B cell (primary cell): ENCODE data around the gene HOXC13. TPM values are rescaled to one million over a fixed set of nuclear protein-coding genes. Genes with fewer than 3 reads are reported as not detected.

Experiments used
- ATAC-seq: fragments of 200-7000 bp; cut with Tn5 transposase; one replicate; pipeline ENCODE4 v1.10.0; 2021; ENCODE audit warnings: low read depth, mild to moderate bottlenecking, moderate number of reproducible peaks, moderate library complexity
- CTCF ChIA-PET: fragments of 350-600 bp; sonication (Branson Sonifier 250); formaldehyde crosslinking; loops from one replicate; lab custom pipeline; 2021; ENCODE audit warnings: antibody characterized with exemption, inconsistent platforms; lab: Charles Lee
- POLR2A ChIA-PET: fragments of 350-600 bp; sonication (Branson Sonifier 250); formaldehyde crosslinking; loops from one replicate; lab custom pipeline; 2021; ENCODE audit warnings: antibody characterized with exemption; lab: Charles Lee
- DNase-seq: peaks from one replicate; pipeline ENCODE4 v3.0.0; 2013
- H2AFZ ChIP-seq: 2 replicates; pipeline ENCODE4 v1.6.1; 2012; ENCODE audit warnings: mild to moderate bottlenecking, low read depth, low read length; ENCODE audit not compliant: insufficient read depth, poor library complexity, severe bottlenecking
- H3K27ac ChIP-seq, 2 donors: 1 replicate in 1 of 2; 2 replicates in 1 of 2; pipeline ENCODE4 v1.5.1; 2012 to 2013; ENCODE audit warnings: low read length in 2 of 2, mild to moderate bottlenecking in 2 of 2, moderate library complexity in 1 of 2
- H3K27me3 ChIP-seq, 4 experiments: fragments of 200-600 bp in 1 of 4; sonication (generic) in 1 of 4; replicated peaks in 1 of 4; 1 replicate in 2 of 4; 2 replicates in 2 of 4; pipeline versions ENCODE4 v1.6.1 to v1.7.0; 2013 to 2016; ENCODE audit warnings: low read length in 3 of 4, mild to moderate bottlenecking in 2 of 4, mixed read lengths in 1 of 4, moderate library complexity in 1 of 4; ENCODE audit not compliant: insufficient read depth in 4 of 4, control insufficient read depth in 3 of 4; ENCODE audit errors: control extremely low read depth in 1 of 4
- H3K36me3 ChIP-seq, 2 experiments: replicated peaks in 1 of 2; 1 replicate in 1 of 2; 2 replicates in 1 of 2; pipeline versions ENCODE4 v1.6.1 to v1.7.1; 2013; ENCODE audit warnings: low read length in 1 of 2; ENCODE audit not compliant: insufficient read depth in 2 of 2, control insufficient read depth in 1 of 2; ENCODE audit errors: control extremely low read depth in 1 of 2, extremely low read depth in 1 of 2
- H3K4me1 ChIP-seq, 2 donors: fragments of 200-600 bp in 1 of 2; sonication (generic) in 1 of 2; 1 replicate in 1 of 2; 2 replicates in 1 of 2; pipeline versions ENCODE4 v1.5.1 to v1.6.1; 2013 to 2017; ENCODE audit warnings: low read length in 2 of 2; ENCODE audit not compliant: control insufficient read depth in 2 of 2, insufficient read depth in 2 of 2
- H3K4me2 ChIP-seq: replicated peaks from 2 replicates; pipeline ENCODE3; 2012; ENCODE audit warnings: mild to moderate bottlenecking, low read depth, low read length; ENCODE audit not compliant: poor library complexity, severe bottlenecking
- H3K4me3 ChIP-seq, 5 experiments: fragments of 200-600 bp in 1 of 5; sonication (generic) in 1 of 5; 1 replicate in 3 of 5; 2 replicates in 2 of 5; pipeline versions ENCODE4 v1.5.1 to v1.7.0; 2011 to 2016; ENCODE audit warnings: low read length in 4 of 5, mild to moderate bottlenecking in 4 of 5, low read depth in 2 of 5, control low read depth in 1 of 5, moderate library complexity in 1 of 5; ENCODE audit not compliant: insufficient read depth in 1 of 5; ENCODE audit errors: control extremely low read depth in 1 of 5, extremely low read depth in 1 of 5
- H3K79me2 ChIP-seq: fragments of 200-600 bp; sonication (generic); one replicate; pipeline ENCODE4 v1.6.0; 2016; ENCODE audit warnings: low read length; ENCODE audit not compliant: control insufficient read depth, insufficient read depth
- H3K9ac ChIP-seq: fragments of 200-600 bp; sonication (generic); 2 replicates; pipeline ENCODE4 v1.6.1; 2017; ENCODE audit warnings: mild to moderate bottlenecking, low read length, moderate library complexity
- H3K9me3 ChIP-seq, 3 donors: one replicate each; pipeline versions ENCODE4 v1.6.1 to v1.7.1; 2013; ENCODE audit warnings: low read length in 2 of 3; ENCODE audit not compliant: control insufficient read depth in 2 of 3, insufficient read depth in 1 of 3; ENCODE audit errors: control extremely low read depth in 1 of 3
- H4K20me1 ChIP-seq: 2 replicates; pipeline ENCODE4 v1.6.0; 2012; ENCODE audit warnings: mild to moderate bottlenecking, low read length; ENCODE audit not compliant: insufficient read depth, control insufficient read depth, poor library complexity, severe bottlenecking
- H3K27ac Mint-ChIP-seq: one replicate; pipeline ENCODE4 v1.8.0; 2021; ENCODE audit warnings: mixed read lengths
- H3K27me3 Mint-ChIP-seq: one replicate; pipeline ENCODE4 v1.8.0; 2021; ENCODE audit warnings: mixed read lengths
- H3K4me1 Mint-ChIP-seq: one replicate; pipeline ENCODE4 v1.8.0; 2021; ENCODE audit warnings: mixed read lengths
- H3K4me3 Mint-ChIP-seq: one replicate; pipeline ENCODE4 v1.8.0; 2021; ENCODE audit warnings: mixed read lengths
- H3K9me3 Mint-ChIP-seq: one replicate; pipeline ENCODE4 v1.8.0; 2022; ENCODE audit warnings: mixed read lengths; ENCODE audit not compliant: insufficient read depth
- EZH2 ChIP-seq: IDR thresholded peaks from 2 replicates; pipeline ENCODE4 v1.6.1; 2012; ENCODE audit warnings: borderline replicate concordance, low read depth, mild to moderate bottlenecking, moderate library complexity, low read length; ENCODE audit not compliant: insufficient read depth, poor library complexity, severe bottlenecking
- WGBS: methylation state at CpG from one replicate; pipeline ENCODE4 v1.1.5; 2013; ENCODE audit warnings: missing lambda C conversion rate; ENCODE audit not compliant: insufficient coverage; 5-methylcytosine and 5-hydroxymethylcytosine counted together
- intact Hi-C: fragments of 100-400 bp; cut with micrococcal nuclease; formaldehyde crosslinking; loops from one replicate; pipeline ENCODE4 v1.10.0; 2022
- polyA plus RNA-seq: library from polyadenylated mRNA; depleted of rRNA; stranded (reverse); fragments of >200 nt; gene quantifications from 2 replicates; pipeline ENCODE4 v1.2.3, GENCODE V29; 2012
- small RNA-seq: library from RNA; depleted of rRNA; stranded (forward); fragments of <200 nt; gene quantifications from one replicate; pipeline ENCODE3, GENCODE V24; 2012; ENCODE audit warnings: low replicate concordance, low read depth; ENCODE audit not compliant: insufficient read length
- total RNA-seq, 2 donors: library from RNA; stranded (reverse); fragments of 120-200 nt in 1 of 2; gene quantifications; 1 replicate in 1 of 2; 2 replicates in 1 of 2; pipeline versions ENCODE4 v1.2.3 to v1.2.4, GENCODE V29; 2013 to 2022
- TF ChIP-seq, protein P1 (sequence below): fragments of 200-600 bp; IDR thresholded peaks from one replicate; pipeline ENCODE4 v1.8.0; 2022; ENCODE audit warnings: antibody characterized with exemption, mild to moderate bottlenecking

Gene HOXC13
- total and polyA plus RNA-seq, 2 donors (not counting 1 experiment from before 2014, with no cell fraction given) = not detected

DNA sequence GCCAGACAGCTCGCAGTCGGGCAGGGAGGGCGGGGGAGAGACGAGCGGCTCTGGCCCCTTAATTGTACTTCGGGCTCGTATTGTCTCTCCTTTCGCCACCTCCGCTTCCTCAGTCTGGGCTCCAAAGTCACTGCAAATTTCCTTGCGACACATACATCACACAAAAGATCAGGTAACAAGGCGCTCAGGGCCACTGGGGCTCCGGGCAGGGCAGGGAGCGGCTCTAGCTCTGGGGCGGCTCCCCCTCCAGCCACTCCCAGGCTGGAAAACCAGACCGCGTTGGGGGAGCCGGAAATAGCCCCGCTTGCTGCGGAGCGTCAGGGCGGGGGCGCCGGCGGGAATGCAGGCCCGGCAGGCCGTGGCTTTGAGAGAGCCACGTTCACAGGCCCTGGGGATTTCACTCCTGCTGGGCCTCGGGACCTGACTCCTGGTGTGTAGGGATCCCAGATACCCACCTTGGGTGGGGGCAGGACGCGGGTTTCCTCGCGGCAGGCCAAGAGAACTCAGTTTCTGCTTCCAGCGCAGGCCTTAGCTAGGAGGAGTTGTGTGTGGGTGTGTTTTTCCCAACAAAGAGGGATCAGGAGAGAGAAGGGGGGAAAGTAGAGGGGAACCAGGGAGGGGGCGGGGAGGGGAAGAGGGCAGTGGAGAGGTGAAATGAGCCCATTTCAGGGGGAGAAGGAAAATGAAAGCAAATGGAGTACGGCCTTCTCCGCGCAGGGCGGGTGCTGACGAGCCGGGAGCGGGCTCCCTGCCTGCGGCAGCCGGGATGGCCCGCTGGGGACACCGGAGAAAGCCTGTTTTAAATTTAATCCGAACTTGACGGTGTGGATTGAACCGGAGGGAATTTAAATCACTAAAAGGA is 57.0 kb downstream of the HOXC13 start:
- DNase-seq = peak; percentile 62
- TF ChIP-seq, protein P1, sequence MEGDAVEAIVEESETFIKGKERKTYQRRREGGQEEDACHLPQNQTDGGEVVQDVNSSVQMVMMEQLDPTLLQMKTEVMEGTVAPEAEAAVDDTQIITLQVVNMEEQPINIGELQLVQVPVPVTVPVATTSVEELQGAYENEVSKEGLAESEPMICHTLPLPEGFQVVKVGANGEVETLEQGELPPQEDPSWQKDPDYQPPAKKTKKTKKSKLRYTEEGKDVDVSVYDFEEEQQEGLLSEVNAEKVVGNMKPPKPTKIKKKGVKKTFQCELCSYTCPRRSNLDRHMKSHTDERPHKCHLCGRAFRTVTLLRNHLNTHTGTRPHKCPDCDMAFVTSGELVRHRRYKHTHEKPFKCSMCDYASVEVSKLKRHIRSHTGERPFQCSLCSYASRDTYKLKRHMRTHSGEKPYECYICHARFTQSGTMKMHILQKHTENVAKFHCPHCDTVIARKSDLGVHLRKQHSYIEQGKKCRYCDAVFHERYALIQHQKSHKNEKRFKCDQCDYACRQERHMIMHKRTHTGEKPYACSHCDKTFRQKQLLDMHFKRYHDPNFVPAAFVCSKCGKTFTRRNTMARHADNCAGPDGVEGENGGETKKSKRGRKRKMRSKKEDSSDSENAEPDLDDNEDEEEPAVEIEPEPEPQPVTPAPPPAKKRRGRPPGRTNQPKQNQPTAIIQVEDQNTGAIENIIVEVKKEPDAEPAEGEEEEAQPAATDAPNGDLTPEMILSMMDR = no peak
- peak; percentile 95 for TF ChIP-seq EZH2
- peak overlapping the region in 4 of 5 experiments; percentile 44 to 60 (median 58) for H3K4me3 ChIP-seq
- CTCF ChIA-PET = interaction anchor here (1.1 to 1.6 kb wide), 2 partner anchors 10 to 195 kb away, joined by 3 to 7 read pairs; no protein-coding TSS in a partner anchor
- peaks cover 87% of the 10 kb centered on the region for H3K27me3 Mint-ChIP-seq
- peak overlapping the region; percentile 58 for H3K9ac ChIP-seq
- H3K79me2 ChIP-seq = no peaks in the 10 kb centered on the region
- H3K36me3 ChIP-seq = no peaks in the 10 kb centered on the region
- 2% methylated on average over 47 of the region's 48 CpGs for WGBS
- peaks cover 0 to 75% (median 0%) of the 10 kb centered on the region in 3 donors for H3K9me3 ChIP-seq
- intact Hi-C loops = loop anchor here (5.0 kb wide), 2 partner anchors 37 to 43 kb away; partner anchors contain the start of genes HOXC12 and HOXC5
- H3K4me3 Mint-ChIP-seq = peak overlapping the region; percentile 89
- H3K4me1 ChIP-seq = peaks cover 37 to 70% of the 10 kb centered on the region in 2 donors
- H3K27ac Mint-ChIP-seq = peak overlapping the region; percentile 47
- no peak overlapping the region for H3K27ac ChIP-seq
- no peaks in the 10 kb centered on the region for H3K9me3 Mint-ChIP-seq
- POLR2A ChIA-PET = interaction anchor here (0.6 to 0.7 kb wide), 2 partner anchors 20 to 220 kb away, joined by 3 to 10 read pairs; no protein-coding TSS in a partner anchor
- H3K4me2 ChIP-seq = peak overlapping the region; percentile 96
- peak; percentile 43 for ATAC-seq
- peaks cover 0 to 98% (median 84%) of the 10 kb centered on the region in 4 experiments for H3K27me3 ChIP-seq
- H2AFZ ChIP-seq = peak overlapping the region; percentile 70
- H4K20me1 ChIP-seq = no peaks in the 10 kb centered on the region
- H3K4me1 Mint-ChIP-seq = peaks cover 35% of the 10 kb centered on the region

Small RNAs within 50 kb of the gene (small RNA-seq; reads per million reads assigned to genes)
- gene AC012531.3 = not detected
- not detected for gene AC012531.4
- gene MIR196A2 = not detected
- gene RF01905 = not detected
- not detected for gene RF01906

Other genes starting within 250 kb of the HOXC13 start
- 171 and 179 TPM in 2 replicates for gene CALCOCO1, start 211.4 kb upstream of the HOXC13 start, total RNA-seq
- gene CALCOCO1, start 211.4 kb upstream of the HOXC13 start, polyA plus RNA-seq = 163 and 169 TPM in 2 replicates
- gene CISTR, start 186.9 kb upstream of the HOXC13 start, total RNA-seq = not detected in 2 replicates
- gene CISTR, start 186.9 kb upstream of the HOXC13 start, polyA plus RNA-seq = not detected in 2 replicates
- gene HOXC12, start 16.1 kb downstream of the HOXC13 start, total RNA-seq = not detected in 2 replicates
- gene HOXC12, start 16.1 kb downstream of the HOXC13 start, polyA plus RNA-seq = not detected in 2 replicates
- gene HOXC11, start 34.3 kb downstream of the HOXC13 start, total RNA-seq = not detected in 2 replicates
- gene HOXC11, start 34.3 kb downstream of the HOXC13 start, polyA plus RNA-seq = not detected in 2 replicates
- not detected in 2 replicates for gene HOTAIR, start 36.1 kb downstream of the HOXC13 start, total RNA-seq
- gene HOTAIR, start 36.1 kb downstream of the HOXC13 start, polyA plus RNA-seq = not detected in 2 replicates
- not detected in 2 replicates for gene HOXC10, start 46.3 kb downstream of the HOXC13 start, total RNA-seq
- not detected in 2 replicates for gene HOXC10, start 46.3 kb downstream of the HOXC13 start, polyA plus RNA-seq
- gene HOXC9, start 61.3 kb downstream of the HOXC13 start, total RNA-seq = not detected in 2 replicates
- gene HOXC9, start 61.3 kb downstream of the HOXC13 start, polyA plus RNA-seq = not detected in 2 replicates
- not detected in 2 replicates for gene HOXC8, start 70.2 kb downstream of the HOXC13 start, total RNA-seq
- not detected in 2 replicates for gene HOXC8, start 70.2 kb downstream of the HOXC13 start, polyA plus RNA-seq
- not detected in 2 replicates for gene HOXC6, start 89.6 kb downstream of the HOXC13 start, total RNA-seq
- not detected in 2 replicates for gene HOXC6, start 89.6 kb downstream of the HOXC13 start, polyA plus RNA-seq
- not detected in 2 replicates for gene HOXC5, start 94.2 kb downstream of the HOXC13 start, total RNA-seq
- gene HOXC5, start 94.2 kb downstream of the HOXC13 start, polyA plus RNA-seq = not detected in 2 replicates
- gene HOXC4, start 115.0 kb downstream of the HOXC13 start, total RNA-seq = 6.4 and 6.5 TPM in 2 replicates
- 1.0 and 4.3 TPM in 2 replicates for gene HOXC4, start 115.0 kb downstream of the HOXC13 start, polyA plus RNA-seq